HG03521 (cell line): ENCODE data around the gene RNU6-8.

ENCODE experiments used
- ATAC-seq: cut with Tn5 transposase; IDR thresholded peaks from one replicate; pipeline ENCODE4 v1.9.1; 2021; ENCODE audit warnings: mild to moderate bottlenecking, moderate library complexity; ENCODE audit not compliant: unreplicated experiment

The RNU6-8 gene

GRCh38 chr14:32202998-32203882, at the start of gene RNU6-8:
TSS of gene RNU6-8 (minus strand) at chr14:32203269.
- peak; percentile 48 for ATAC-seq

GRCh38 chr14:32252030-32252670, 49.1 kb upstream of the RNU6-8 start:
- ATAC-seq: peak; percentile 67

- no peak for ATAC-seq
These were observed 48.5 kb upstream of the RNU6-8 start for GRCh38 chr14:32251530-32251929.

GRCh38 chr14:32250681-32251080, 47.6 kb upstream of the RNU6-8 start:
- ATAC-seq: no peak

GRCh38 chr14:32249780-32250179, 46.7 kb upstream of the RNU6-8 start:
- no peak for ATAC-seq

GRCh38 chr14:32249371-32249770, 46.3 kb upstream of the RNU6-8 start:
- no peak for ATAC-seq

- no peak for ATAC-seq
These were observed 43.7 kb upstream of the RNU6-8 start for GRCh38 chr14:32246751-32247150.

GRCh38 chr14:32244404-32244803, 41.3 kb upstream of the RNU6-8 start:
- ATAC-seq: no peak

- no peak for ATAC-seq
These were observed 30.2 kb upstream of the RNU6-8 start for GRCh38 chr14:32233260-32233659.

GRCh38 chr14:32232481-32232880, 29.4 kb upstream of the RNU6-8 start:
- no peak for ATAC-seq

- ATAC-seq: no peak
These were observed 27.7 kb upstream of the RNU6-8 start for GRCh38 chr14:32230695-32231280.

GRCh38 chr14:32230181-32230580, 27.1 kb upstream of the RNU6-8 start:
- no peak for ATAC-seq

- no peak for ATAC-seq
These were observed 23.0 kb upstream of the RNU6-8 start for GRCh38 chr14:32226056-32226455.

- no peak for ATAC-seq
These were observed 22.4 kb upstream of the RNU6-8 start for GRCh38 chr14:32225378-32225920.

- ATAC-seq: no peak
These were observed 21.8 kb upstream of the RNU6-8 start for GRCh38 chr14:32224737-32225377.

- no peak for ATAC-seq
These were observed 14.2 kb upstream of the RNU6-8 start for GRCh38 chr14:32217301-32217700.

- no peak for ATAC-seq
These were observed 9.8 kb upstream of the RNU6-8 start for GRCh38 chr14:32212833-32213232.

- no peak for ATAC-seq
These were observed 8.0 kb upstream of the RNU6-8 start for GRCh38 chr14:32211068-32211404.

GRCh38 chr14:32209471-32209870, 6.4 kb upstream of the RNU6-8 start:
- ATAC-seq: no peak

GRCh38 chr14:32208490-32208889, 5.4 kb upstream of the RNU6-8 start:
- no peak for ATAC-seq

- no peak for ATAC-seq
These were observed 3.5 kb upstream of the RNU6-8 start for GRCh38 chr14:32206552-32206951.
